ENCODE data around the gene SLC35G4. TPM values are rescaled to one million over a fixed set of nuclear protein-coding genes. Genes with fewer than 3 reads are reported as not detected.
A peak's percentile ranks its signal among the peaks of the same experiment; 100 is the strongest.

The SLC35G4 gene
- total RNA-seq, 1 experiment from 2014 or later = not detected

DNA sequence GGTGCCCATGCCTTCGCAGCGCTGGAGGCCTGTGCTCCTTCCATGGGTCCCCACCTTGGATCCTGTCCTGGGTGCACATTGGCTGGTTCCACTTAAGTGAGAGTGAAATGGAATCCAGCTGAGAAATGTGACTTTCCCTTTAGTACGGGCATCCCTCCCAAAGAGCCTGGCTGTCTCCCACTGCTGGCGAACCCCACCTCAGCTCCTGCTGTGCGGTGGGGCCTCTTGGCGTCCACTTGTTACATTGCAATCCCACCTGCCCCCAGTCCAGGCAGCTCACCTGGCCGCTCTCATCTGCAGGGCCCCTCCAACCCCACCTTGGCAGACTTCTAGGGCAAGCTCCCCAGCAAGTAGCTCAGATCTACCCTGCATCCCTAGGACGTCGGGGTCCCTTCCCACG lies 44.1 kb downstream of the SLC35G4 start:
- no peak overlapping the region for H2BK5ac ChIP-seq (ENCODE audit: insufficient read length, low read length)
- no peak overlapping the region for H3K4me2 ChIP-seq (ENCODE audit: insufficient read depth, insufficient read length, low read length)

More for the DNA sequence above, 44.1 kb downstream of the SLC35G4 start:
- H3K27ac Mint-ChIP-seq = no peak overlapping the region
- H2BK120ac ChIP-seq (ENCODE audit: low read depth, low read length, poor library complexity, severe bottlenecking) = no peak overlapping the region
- no peak overlapping the region for H3K23ac ChIP-seq (ENCODE audit: insufficient read length, low read depth, low read length)
- H3K27me3 Mint-ChIP-seq (ENCODE audit: low read depth) = peaks cover 20% of the 10 kb centered on the region
- H4K91ac ChIP-seq (ENCODE audit: insufficient read length, low read depth, low read length) = no peak overlapping the region
- no peaks in the 10 kb centered on the region for H3K79me2 ChIP-seq (ENCODE audit: insufficient read depth, low read length)
- H3K9ac ChIP-seq (ENCODE audit: extremely low read depth, insufficient read length, low read length) = no peak overlapping the region
- WGBS (ENCODE audit: extremely low coverage, insufficient read length, low lambda C conversion rate) = no CpG with 5 or more reads among the region's 10 CpGs
- H2AFZ ChIP-seq (ENCODE audit: low read length) = no peak overlapping the region
- H3K27ac ChIP-seq (ENCODE audit: insufficient read length, low read depth, low read length) = no peak overlapping the region
- H3K4me3 Mint-ChIP-seq = no peak overlapping the region
- H3K56ac ChIP-seq (ENCODE audit: insufficient read length, low read depth, low read length) = no peak overlapping the region
- peak; percentile 19 for DNase-seq
- TF ChIP-seq, protein P1, sequence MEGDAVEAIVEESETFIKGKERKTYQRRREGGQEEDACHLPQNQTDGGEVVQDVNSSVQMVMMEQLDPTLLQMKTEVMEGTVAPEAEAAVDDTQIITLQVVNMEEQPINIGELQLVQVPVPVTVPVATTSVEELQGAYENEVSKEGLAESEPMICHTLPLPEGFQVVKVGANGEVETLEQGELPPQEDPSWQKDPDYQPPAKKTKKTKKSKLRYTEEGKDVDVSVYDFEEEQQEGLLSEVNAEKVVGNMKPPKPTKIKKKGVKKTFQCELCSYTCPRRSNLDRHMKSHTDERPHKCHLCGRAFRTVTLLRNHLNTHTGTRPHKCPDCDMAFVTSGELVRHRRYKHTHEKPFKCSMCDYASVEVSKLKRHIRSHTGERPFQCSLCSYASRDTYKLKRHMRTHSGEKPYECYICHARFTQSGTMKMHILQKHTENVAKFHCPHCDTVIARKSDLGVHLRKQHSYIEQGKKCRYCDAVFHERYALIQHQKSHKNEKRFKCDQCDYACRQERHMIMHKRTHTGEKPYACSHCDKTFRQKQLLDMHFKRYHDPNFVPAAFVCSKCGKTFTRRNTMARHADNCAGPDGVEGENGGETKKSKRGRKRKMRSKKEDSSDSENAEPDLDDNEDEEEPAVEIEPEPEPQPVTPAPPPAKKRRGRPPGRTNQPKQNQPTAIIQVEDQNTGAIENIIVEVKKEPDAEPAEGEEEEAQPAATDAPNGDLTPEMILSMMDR (conservative IDR thresholded peaks at IDR 0.05) = no peak
- H3K36me3 Mint-ChIP-seq (ENCODE audit: insufficient read depth in 1 of 3, low read depth in 3 of 3) = peaks cover 0 to 4% (median under 1%) of the 10 kb centered on the region in 3 experiments; a peak in 4 of 7 replicates
- no peak overlapping the region for H2BK20ac ChIP-seq (ENCODE audit: low read depth, low read length, poor library complexity, severe bottlenecking)
- peaks cover 2% of the 10 kb centered on the region for H4K20me1 ChIP-seq (ENCODE audit: control insufficient read depth, insufficient read depth, insufficient read length)
- no peak overlapping the region for H3K18ac ChIP-seq (ENCODE audit: insufficient read length, low read depth, low read length)
- H3K79me1 ChIP-seq (ENCODE audit: insufficient read depth, low read depth, low read length, poor library complexity, severe bottlenecking) = no peaks in the 10 kb centered on the region
- H4K8ac ChIP-seq (replicated peaks; ENCODE audit: insufficient read length, low read depth, low read length) = no peak overlapping the region
- H2AK5ac ChIP-seq (ENCODE audit: insufficient read length, low read length) = no peak overlapping the region
- H3K4me1 Mint-ChIP-seq = peaks cover 6 to 8% of the 10 kb centered on the region in 2 experiments
- H3T11ph ChIP-seq (ENCODE audit: low read length) = no peak overlapping the region
- no peaks in the 10 kb centered on the region for H3K4me1 ChIP-seq (ENCODE audit: insufficient read depth, low read length)
- no peak overlapping the region for H2BK15ac ChIP-seq (ENCODE audit: low read depth, low read length)
- no peak overlapping the region for H4K5ac ChIP-seq (ENCODE audit: insufficient read length, low read depth, low read length)
- no peaks in the 10 kb centered on the region for H3K23me2 ChIP-seq (ENCODE audit: insufficient read length, low read depth, low read length, poor library complexity, severe bottlenecking)
- H3K14ac ChIP-seq (ENCODE audit: insufficient read depth, low read length) = no peak overlapping the region
- peaks cover 9 to 13% of the 10 kb centered on the region in 2 experiments for H3K9me3 Mint-ChIP-seq
- H2BK12ac ChIP-seq (ENCODE audit: insufficient read length, low read depth, low read length) = no peak overlapping the region
- H3K4ac ChIP-seq (ENCODE audit: low read depth, low read length) = no peak overlapping the region
- no peaks in the 10 kb centered on the region for H3K27me3 ChIP-seq (ENCODE audit: insufficient read depth, low read length)
- no peaks in the 10 kb centered on the region for H3K9me3 ChIP-seq (ENCODE audit: control insufficient read depth, low read depth, low read length)
